ENCODE data around the gene CASR.

- TF ChIP-seq CTCF (IDR thresholded peaks at IDR 0.05): no peak
- no peak for TF ChIP-seq POLR2A (IDR thresholded peaks at IDR 0.05)
- no peak for TF ChIP-seq EP300 (IDR thresholded peaks at IDR 0.05; ENCODE audit: low read depth)
- no peak for TF ChIP-seq POLR2AphosphoS5 (IDR thresholded peaks at IDR 0.05)
Measured at GRCh38 chr3:122231465-122232157, 48.1 kb downstream of the CASR start.

Measured in transverse colon (tissue), 4 donors.